ENCODE data around the gene BANP.
"Not testable (repeated sequence)": the region's sequence is repeated elsewhere in the genome, so short reads cannot be mapped to it uniquely, and the experiment has no call there.

The BANP gene

DNA sequence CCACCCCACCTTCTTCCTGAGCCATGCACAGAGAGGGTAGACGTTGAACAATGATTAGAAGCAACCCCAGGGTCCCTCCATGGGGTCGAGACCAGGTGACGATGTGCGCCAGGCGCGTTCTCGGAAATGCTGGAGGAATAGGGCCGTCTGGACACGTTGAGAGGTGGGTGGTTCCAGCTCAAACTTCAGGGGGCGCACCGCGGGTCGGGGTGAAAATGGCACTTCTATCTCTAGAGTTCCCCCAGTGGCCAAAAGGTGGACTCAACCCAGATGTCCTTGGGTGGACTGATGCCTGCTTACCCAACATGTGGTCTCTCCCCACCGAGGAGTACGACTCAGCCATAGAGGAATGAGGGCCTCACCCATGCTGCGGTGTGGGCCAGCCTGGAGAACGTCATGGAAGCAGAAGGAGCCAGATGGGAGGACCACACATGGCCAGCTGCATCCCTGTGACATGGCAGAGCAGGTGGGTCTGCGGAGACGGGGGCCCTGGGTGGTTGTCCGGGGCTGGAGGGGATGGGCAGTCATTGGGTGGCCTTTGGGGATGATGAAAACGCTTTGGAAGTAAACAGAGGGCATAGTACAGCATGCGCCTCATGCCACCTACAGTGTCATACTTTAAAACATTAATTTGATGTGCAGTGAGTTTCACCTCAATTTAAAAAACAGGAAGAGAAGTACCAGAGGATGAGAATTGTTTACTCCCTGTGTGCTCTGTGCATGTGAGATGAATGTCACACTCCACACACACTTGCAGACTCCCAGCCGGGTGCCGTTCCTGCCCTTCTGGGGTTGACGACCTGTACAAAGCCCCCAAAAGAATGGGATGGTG, 147.7 kb downstream of the BANP start:
- not testable (repeated sequence) for DNase-seq (ENCODE audit: low read depth in 2 of 3, low spot score in 1 of 3)

DNA sequence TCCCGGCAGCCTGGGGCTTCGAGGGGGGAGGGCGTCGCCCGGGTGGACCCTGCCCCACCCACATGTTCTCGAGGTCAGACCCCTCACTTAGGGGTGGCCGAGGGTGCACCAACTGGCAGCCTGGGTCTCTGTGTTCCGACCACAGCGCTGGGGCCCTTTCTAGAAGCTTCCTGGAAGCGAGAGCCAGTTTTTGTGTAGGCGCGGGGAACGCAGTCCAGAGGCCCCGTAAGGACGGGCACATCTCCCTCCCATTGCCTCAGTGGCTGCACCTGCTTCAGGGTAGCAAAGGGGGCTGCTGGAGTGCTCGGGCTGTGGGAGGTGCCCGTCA, 148.3 kb downstream of the BANP start:
- no peak for DNase-seq (ENCODE audit: low read depth in 2 of 3, low spot score in 1 of 3)

DNA sequence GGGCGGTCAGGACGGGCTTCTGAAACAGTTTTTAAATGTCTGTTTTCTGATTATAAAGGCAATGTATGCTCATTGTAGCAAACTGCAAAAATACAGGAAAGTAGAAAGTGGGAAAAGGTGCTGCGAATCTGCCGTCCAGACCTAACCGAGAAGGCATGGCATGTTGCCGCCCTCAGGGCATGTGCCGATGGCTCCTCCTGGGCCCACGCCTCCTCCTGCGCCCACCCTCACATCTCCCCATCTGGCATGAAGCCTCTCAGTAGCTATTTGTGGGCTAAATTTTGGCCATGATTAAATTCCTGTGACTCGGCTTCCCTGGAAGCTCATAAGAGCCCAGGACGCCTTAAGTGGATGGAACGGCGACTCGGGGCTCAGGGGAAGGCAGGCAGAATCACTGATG, 148.7 kb downstream of the BANP start:
- not testable (repeated sequence) for DNase-seq (ENCODE audit: low read depth in 2 of 3, low spot score in 1 of 3)

DNA sequence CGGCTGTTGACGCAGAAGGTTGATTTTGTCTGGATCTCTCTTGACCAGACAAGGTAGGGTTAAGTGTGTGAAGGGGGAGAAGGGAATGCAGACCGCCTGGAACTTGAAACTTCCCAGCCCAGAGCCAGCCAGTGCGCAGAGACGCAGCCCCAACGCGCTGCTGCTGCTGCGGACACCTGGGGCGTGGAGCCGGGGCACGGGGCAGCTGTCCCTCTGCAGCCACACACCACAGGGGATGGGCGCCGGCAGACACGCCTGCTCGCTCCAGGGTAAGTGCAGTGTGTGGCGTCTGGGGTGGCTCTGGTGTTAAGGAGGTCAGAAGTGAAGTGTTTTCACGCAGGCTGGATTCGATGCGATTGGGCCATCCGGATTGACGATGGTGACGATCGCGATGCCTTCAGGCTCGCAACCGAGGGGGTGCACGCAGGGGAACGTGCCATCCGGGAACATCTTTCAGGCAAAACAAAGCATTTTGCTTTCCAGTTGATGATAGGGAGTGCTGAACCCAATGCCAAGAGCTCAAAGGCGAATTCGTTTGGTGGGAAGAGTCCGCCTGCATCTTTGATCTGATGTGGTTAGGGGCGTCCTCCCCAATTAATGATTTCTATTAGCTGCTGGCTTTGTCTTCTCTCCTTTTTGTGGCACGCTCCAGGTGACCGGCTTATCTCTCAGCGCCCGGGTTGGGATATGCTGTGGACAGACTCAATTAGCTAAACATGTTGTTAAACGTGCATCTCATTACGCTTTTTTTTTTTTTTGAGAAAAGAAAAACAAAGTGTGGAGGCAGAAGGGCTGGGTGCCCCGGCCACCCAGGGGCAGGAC, 149.8 kb downstream of the BANP start:
- not testable (repeated sequence) for DNase-seq (ENCODE audit: low read depth in 2 of 3, low spot score in 1 of 3)

DNA sequence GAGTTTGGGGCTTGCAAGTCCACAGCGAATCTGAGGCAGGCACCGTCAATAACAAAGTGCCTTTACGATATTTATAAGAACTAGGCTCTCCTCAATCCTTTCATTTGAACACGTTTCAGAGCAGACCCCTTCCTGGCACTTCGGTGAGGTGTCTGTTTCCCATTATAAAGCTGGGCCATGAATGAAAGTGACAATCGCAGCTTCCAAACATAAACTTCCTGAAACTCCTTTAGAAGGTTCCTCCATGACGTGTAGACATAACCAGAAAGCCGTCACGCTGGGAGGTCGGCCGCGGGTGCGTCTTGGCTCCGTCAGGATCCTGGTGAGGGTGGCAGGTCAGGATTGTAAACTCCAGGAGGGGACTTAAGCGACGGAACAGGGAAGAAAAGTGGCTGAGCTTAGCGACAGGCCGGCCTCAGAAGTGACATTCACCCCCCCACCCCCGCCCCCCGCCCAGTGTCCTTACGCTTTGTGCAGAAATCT, 150.4 kb downstream of the BANP start:
- DNase-seq (ENCODE audit: low read depth in 2 of 3, low spot score in 1 of 3) = not testable (repeated sequence)

DNA sequence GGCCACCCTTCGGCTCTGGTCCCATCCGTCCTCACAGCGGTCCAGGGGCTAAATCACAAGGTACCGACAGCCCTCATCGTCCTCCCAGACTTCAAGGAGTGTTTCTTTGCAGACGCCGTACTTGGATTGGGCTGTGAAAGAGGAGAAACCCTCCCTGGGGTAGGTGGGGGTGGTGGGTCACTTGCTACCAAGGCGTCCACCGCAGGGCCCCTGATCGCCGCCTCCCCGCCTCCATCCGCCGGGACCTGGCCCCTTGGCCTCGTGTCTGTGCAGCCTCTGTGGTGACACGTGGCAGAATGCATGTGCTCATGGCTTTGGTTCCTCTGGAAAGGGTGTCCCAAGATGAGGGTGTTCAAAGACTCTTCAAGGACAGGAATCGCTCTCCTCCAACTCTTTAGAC, 151.4 kb downstream of the BANP start:
- DNase-seq (ENCODE audit: low read depth in 2 of 3, low spot score in 1 of 3) = no peak

DNA sequence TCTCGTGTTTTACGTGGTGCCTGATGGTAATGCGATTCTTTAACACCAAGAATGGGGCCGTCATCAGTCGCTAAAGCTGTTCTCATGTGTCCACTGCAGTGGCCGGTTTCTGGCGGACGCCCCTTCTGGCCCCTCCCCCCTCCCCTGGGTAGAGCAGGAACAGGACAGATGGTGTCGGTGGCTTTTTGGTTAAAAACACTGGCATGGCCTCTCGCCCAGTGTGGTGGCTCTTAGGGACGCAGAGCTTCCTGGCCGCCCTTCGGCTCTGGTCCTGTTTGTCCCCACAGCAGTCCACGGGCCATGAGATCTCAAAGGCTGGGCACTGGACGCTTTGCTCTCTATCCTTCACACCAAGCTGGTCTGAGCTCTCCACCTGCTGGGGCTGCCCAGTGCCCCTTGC, 151.8 kb downstream of the BANP start:
- no peak for DNase-seq (ENCODE audit: low read depth in 2 of 3, low spot score in 1 of 3)

DNA sequence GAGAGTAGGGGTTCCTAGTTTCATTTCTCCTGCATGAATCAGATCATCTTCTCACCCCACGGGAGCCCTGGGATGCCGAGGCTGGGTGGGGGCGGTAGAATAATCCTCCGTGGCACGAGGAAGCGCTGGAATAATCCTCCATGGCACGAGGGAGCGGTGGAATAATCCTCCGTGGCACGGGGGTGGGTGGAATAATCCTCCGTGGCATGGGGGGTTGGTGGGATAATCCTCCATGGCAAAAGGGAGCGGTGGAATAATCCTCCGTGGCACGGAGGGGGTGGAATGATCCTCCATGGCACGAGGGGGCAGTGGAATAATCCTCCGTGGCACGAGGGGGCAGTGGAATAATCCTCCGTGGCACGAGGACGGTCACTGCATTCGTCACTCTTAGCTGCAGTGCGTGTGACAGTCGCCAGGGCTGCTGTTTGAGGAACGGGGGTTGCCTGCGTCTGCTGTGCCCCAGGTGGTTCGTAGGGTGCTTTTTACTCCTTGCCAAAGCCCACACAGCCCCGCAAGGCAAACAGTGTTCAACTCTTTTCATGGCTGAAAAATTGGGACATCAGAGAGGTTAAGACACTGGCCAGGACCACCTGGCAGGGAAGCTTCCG, 152.5 kb downstream of the BANP start:
- DNase-seq (ENCODE audit: low read depth in 2 of 3, low spot score in 1 of 3) = no peak

DNA sequence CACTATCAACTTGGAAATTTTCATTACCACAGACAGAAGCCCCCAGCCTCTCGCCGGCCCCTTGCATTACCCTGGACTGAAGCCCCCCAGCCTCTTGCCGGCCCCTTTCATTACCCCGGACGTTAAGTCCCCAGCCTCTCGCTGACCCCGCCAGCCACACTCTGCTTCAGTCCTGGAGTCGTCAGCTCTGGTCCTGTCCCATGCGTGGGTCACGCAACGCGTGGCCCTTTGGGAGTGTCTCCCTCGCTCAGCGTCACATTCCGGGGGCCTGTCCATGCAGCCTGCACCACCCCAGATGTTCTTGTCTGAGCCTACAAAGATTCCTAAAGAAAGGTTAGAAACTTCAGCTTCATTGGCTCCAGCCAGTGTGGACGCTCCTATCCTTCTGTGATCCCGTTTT, 153.1 kb downstream of the BANP start:
- not testable (repeated sequence) for DNase-seq (ENCODE audit: low read depth in 2 of 3, low spot score in 1 of 3)

DNA sequence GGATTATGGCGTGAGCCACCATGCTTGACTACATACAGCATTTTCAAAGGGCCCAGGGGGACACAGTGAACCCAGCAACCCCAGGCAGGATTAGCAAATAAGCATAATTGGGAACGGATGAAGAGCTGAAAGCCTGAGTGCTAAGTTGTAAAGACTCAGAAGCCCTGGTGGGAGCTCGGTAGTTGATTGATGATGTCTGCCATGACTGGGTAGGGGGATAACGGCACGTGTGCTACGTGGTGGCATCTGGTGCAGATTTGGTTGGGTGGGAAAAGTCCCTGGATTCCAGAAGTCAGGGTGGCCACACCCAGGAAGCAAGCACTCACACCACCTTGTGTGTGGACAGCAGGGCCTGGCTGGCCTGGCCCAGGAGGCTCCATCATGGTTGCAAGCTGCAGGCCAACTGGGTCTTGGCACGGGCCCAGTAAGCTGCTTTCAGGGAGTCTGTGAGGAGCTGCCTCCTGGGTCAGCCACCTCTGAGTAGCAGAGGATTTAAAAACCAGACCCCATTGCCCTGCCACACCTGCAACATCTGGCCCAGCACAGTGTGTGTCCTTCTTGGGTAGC, 154.4 kb downstream of the BANP start:
- not testable (repeated sequence) for DNase-seq (ENCODE audit: low read depth in 2 of 3, low spot score in 1 of 3)

DNA sequence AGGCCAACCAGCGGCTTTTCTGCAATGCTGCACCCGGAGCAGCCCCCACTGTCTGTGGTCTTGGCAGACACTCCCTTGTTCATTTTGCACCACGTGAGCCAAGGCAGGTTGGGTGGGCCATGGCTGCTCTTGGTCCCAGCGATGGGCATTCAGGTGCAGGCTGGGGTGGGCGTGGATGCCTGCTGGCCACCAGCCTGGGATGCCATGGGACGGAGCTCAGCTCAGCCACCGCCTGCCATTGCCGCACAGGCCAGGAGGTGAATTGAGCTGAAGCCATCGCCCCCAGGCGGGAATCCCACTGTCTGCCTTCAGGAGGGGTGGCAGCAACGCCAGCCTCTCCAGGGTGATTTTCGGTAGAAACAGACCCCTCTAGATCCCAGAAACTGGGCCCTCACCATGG, 155.3 kb downstream of the BANP start:
- not testable (repeated sequence) for DNase-seq (ENCODE audit: low read depth in 2 of 3, low spot score in 1 of 3)

DNA sequence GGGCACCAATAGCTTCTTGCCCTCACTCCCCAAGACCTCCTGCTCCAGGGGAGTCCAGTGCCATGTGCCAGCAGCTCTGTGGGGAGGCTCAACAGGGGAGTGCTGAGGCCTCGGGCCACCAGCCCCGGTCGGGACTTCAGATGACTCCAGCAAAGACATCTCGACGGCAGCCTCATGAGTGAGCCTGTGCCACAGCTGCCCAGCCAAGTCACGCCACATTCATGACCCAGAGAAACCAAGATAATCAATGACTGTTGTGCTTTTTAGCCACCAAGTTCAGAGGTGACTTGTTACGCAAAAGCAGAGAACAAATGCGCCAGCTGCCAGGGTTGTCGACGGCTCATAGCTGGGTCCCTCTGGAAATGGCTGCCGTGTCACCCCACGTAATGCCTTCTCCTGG, 157.5 kb downstream of the BANP start:
- no peak for DNase-seq (ENCODE audit: low read depth in 2 of 3, low spot score in 1 of 3)

DNA sequence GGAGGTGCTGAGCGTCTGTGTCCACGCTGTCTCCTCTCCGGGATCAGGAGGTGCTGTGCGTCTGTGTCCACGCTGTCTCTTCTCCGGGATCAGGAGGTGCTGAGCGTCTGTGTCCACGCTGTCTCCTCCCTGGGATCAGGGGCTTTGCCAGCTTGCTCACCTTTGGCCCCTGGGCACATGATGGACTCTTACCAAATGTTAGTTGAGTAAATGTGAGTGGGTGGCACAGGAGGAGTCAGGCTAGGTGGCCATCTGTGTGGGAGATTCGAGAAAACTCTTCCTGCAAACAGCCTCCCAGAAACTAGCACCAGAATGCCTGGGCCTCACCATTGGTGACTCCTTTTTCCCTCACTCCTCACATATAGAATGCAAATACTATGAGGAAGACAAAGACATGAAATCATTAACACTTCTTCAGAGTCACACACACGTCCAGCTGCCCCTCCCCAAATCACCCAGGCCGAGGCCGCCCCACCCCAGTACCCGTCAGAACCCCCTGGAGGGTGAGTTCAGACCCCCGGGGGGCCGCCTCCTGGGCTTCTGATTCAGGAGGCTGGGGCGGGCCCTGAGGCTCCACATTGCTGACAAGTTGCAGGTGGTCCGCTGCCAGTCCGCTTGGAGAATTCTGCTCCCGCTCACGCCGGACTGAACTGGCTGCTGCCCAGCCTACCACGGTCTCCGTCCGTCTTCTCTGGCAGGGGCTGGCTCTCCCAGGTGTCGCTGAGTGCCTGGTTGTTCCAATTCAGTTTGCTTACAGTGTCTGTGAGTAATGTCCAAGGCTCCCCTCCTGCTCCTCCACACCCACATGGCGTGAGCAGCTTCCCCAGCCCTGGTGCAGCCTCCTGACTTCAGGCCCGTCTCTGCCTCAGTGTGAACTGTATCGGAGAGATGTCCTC, 158.7 kb downstream of the BANP start:
- DNase-seq (ENCODE audit: low read depth in 2 of 3, low spot score in 1 of 3) = not testable (repeated sequence)

DNA sequence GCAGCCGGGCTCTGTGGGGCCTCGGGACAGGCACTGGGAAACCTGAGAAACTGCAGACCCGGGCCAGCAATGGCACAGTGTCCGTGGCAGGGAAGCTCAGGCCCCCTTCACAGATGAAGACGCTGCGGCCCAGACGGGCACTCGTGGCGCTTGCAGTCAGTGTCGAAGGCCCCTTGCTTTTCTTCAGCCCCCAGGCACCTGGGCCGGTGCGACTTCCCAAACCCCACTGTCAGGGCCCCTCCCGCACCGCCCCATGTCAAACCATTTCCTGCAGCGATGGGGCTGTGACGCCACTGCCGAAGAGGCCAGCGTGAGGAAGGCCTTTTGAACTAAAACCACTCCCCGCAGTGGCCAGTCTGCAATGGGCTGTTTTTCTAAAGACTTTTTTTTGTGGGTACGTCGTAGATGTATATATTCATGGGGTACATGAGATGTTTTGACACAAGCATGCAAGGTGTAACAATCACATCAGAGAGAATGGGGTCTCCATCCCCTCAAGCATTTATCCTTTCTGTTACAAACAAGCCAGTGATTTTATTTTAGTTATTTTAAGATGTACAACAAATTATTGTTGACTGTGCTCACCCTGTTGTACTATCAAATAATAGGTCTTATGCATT, 159.8 kb downstream of the BANP start:
- not testable (repeated sequence) for DNase-seq (ENCODE audit: low read depth in 2 of 3, low spot score in 1 of 3)

DNA sequence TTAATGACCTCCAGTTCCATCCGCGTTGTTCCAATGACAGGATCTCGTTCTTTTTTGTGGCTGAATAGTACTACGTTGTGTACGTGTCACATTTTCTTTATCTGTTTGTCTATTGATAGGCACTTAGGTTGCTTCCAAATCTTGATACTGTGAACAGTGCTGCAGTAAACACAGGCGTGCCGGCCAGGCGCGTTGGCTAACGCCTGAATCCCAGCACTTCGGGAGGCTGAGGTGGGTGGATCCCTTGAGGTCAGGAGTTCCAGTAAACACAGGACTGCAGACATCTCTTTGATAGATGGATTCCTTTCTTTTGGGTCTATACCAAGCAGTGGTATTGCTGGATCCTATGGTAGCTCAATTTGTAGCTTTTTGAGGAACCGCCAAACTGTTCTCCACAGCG, 160.7 kb downstream of the BANP start:
- DNase-seq (ENCODE audit: low read depth in 2 of 3, low spot score in 1 of 3) = not testable (repeated sequence)

DNA sequence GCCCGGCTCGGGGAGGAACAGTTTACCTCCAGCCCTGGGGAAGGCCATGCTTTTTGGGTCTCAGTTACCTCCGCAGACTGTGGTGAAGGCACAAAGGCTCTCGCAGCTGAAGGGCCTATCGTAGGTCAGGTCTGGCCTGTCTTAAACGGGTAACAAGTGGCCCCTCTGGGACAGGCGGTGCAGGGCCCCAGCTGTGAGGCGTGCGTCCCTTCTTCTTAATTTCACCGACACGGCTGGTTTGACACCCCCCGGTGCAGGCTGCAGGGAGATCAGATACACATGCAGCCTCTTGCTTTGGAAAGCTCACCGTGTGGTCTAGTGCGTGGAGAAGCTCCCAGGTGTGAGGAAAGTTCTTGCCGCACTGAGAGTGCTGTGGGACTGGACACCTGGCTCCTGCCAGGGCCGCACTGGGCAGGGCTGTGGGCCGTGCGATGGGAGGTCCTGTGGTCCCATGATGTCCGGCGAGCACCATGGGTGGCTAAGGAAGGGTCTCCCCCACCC, 162.4 kb downstream of the BANP start:
- DNase-seq (ENCODE audit: low read depth in 2 of 3, low spot score in 1 of 3) = no peak

DNA sequence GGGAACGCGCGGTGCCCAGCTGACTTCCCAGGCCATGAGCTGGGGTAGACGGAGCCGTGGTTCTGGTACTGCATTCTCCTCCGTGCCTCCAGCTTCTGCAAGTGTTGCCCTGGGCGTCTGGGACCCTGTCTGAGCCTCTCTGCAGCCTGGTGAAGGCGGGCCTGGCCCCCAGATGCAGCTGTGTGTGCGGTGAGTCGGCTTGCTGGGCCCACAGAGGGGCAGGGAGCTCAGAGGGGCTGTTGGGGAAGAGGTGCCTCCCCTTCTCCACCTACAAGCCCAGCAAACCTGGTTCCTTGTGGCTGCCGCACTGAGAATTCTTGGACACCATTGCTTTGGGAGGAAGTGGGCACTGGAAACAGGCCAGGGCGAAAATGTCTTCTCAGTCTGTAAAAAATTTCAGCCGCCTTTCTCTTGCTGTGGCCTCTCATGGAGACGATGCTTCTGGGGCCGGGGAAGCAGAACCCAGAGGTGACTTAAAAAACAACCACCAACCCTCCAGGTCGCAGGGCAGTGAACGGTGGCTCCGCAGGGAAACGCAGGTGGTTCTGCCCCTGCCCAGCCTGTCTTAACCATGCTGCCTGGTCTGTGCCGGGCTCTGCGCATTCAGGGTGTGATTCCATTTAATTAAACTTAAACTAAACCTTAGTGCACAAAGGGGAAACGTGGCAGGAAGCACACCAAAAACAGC, 163.5 kb downstream of the BANP start:
- not testable (repeated sequence) for DNase-seq (ENCODE audit: low read depth in 2 of 3, low spot score in 1 of 3)

DNA sequence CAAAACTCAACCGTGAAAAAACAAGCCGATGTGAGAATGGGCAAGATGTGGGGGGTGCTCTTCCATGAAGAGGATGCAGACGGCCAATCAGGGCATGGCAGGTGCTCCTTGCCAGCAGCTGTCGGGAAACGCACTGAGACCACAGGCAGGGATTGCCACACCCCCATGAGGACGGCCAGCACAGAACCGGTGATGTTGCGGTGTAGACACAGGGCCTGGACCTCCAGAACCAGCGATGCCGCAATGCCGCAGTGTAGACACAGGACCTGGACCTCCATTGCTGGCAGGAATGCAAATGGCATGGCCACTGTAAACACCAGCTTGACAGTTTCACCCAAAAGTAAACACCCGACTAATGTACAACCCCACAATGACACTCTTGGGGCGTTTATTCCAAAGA, 164.9 kb downstream of the BANP start:
- no peak for DNase-seq (ENCODE audit: low read depth in 2 of 3, low spot score in 1 of 3)

DNA sequence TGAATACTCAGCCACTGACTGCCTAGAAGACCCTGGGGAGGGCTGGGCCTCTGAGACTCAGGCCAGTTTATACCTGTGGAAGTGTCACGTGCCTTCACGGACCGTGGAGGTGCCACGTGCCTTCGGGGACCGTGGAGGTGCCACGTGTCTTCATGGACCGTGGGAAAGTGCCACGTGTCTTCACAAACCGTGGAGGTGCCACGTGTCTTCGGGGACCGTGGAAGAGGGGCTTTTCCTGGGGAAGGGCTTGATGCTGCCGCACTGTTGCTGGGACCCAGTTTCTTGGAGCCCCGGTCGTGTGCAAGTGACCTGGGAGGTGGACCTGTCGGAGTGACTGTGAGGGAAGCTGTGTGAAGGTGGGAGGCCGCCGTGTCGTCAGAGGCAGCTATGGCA, 166.2 kb downstream of the BANP start:
- no peak for DNase-seq (ENCODE audit: low read depth in 2 of 3, low spot score in 1 of 3)

Measured in stimulated activated CD4-positive, alpha-beta T cell treated with anti-CD3 and anti-CD28 coated beads, Interleukin-12 subunit alpha, Interleukin-12 subunit beta, amount 100 ng/mL, for 48 hours (primary cell).